ENCODE data around the gene CD27. TPM values are rescaled to one million over a fixed set of nuclear protein-coding genes. Genes with fewer than 3 reads are reported as not detected.
A peak's percentile ranks its signal among the peaks of the same experiment; 100 is the strongest.
"Not testable (repeated sequence)": the region's sequence is repeated elsewhere in the genome, so short reads cannot be mapped to it uniquely, and the experiment has no call there.

The CD27 gene
- total and polyA plus RNA-seq, 12 donors, result 0.11 to 8.9 (median 0.69) TPM; not detected in 1

GRCh38 chr12:6424866-6425265 lies 19.9 kb upstream of the CD27 start:
- H3K27ac ChIP-seq, result no peak overlapping the region
- H3K4me1 ChIP-seq (replicated peaks in 1 of 2), result peaks cover 10 to 13% of the 10 kb centered on the region in 2 donors
- intact Hi-C loops (cut with DNase I), result loop anchor here (5.0 to 10.0 kb wide), 2 partner anchors 37 to 110 kb away; partner anchors contain the start of gene GAPDH (in 1 of the 2)
- TF ChIP-seq CTCF (IDR thresholded peaks at IDR 0.05) (no peak), POLR2A (IDR thresholded peaks at IDR 0.05) (no peak)
- 83 to 85% (median 84%) methylated on average over 6 to 8 of the region's 8 CpGs for WGBS, 4 donors
- peak in 2 of 7 donors; percentile 16 to 50 for DNase-seq
- no peaks in the 10 kb centered on the region for H3K9me3 ChIP-seq (replicated peaks in 1 of 3)
- no peak overlapping the region for H3K4me3 ChIP-seq
- H3K27me3 ChIP-seq, result no peaks in the 10 kb centered on the region
- H3K36me3 ChIP-seq (replicated peaks in 1 of 2), result no peaks in the 10 kb centered on the region

GRCh38 chr12:6425590-6426531 lies 18.9 kb upstream of the CD27 start:
- H3K36me3 ChIP-seq (replicated peaks in 1 of 2), result no peaks in the 10 kb centered on the region
- H3K27ac ChIP-seq, result peak overlapping the region in 2 of 5 donors; percentile 25 to 28
- intact Hi-C loops (cut with DNase I), result loop anchor here in 1 of 2 donors (5.0 to 10.0 kb wide), 2 partner anchors 36 to 109 kb away; partner anchors contain the start of gene GAPDH
- H3K9me3 ChIP-seq (replicated peaks in 1 of 3), result no peaks in the 10 kb centered on the region
- TF ChIP-seq POLR2A (IDR thresholded peaks at IDR 0.05) (no peak), CTCF (IDR thresholded peaks at IDR 0.05) (no peak)
- no peak overlapping the region for H3K4me3 ChIP-seq
- DNase-seq, result peak; percentile 61 to 91 (median 88)
- H3K27me3 ChIP-seq, result no peaks in the 10 kb centered on the region
- 70 to 82% (median 72%) methylated on average over 17 to 23 of the region's 23 CpGs for WGBS, 4 donors
- peaks cover 10 to 23% of the 10 kb centered on the region in 2 donors for H3K4me1 ChIP-seq (replicated peaks in 1 of 2)

GRCh38 chr12:6426882-6427671 lies 17.7 kb upstream of the CD27 start:
- H3K36me3 ChIP-seq (replicated peaks in 1 of 2), result no peaks in the 10 kb centered on the region
- H3K4me1 ChIP-seq (replicated peaks in 1 of 2), result peaks cover 10 to 29% of the 10 kb centered on the region in 2 donors
- H3K9me3 ChIP-seq (replicated peaks in 1 of 3), result no peaks in the 10 kb centered on the region
- peak in 2 of 7 donors; percentile 20 to 41 for DNase-seq
- no peak overlapping the region for H3K4me3 ChIP-seq
- intact Hi-C loops (cut with DNase I), result loop anchor here in 1 of 2 donors (5.0 to 10.0 kb wide), 2 partner anchors 35 to 108 kb away; partner anchors contain the start of gene GAPDH
- 79 to 87% (median 82%) methylated on average over 14 of the region's 14 CpGs for WGBS, 4 donors
- H3K27ac ChIP-seq, result no peak overlapping the region
- no peak for TF ChIP-seq CTCF (IDR thresholded peaks at IDR 0.05)
- no peak for TF ChIP-seq POLR2A (IDR thresholded peaks at IDR 0.05)
- no peaks in the 10 kb centered on the region for H3K27me3 ChIP-seq

DNA sequence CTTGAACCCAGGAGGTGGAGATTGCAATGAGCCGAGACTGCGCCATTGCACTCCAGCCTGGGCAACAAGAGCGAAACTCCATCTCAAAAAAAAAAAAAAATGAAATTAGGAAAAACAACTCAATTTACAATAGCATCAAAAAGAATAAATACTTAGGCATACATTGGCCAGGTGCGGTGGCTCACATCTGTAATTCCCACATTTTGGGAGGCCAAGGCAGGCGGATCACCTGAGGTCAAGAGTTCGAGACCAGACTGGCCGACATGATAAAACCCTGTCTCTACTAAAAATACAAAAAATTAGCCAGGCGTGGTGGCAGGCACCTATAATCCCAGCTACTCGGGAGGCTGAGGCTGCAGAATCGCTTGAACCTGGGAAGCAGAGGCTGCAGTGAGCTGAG lies 17.0 kb upstream of the CD27 start:
- intact Hi-C loops (cut with DNase I), result loop anchor here in 1 of 2 donors (5.0 to 10.0 kb wide), 2 partner anchors 35 to 107 kb away; partner anchors contain the start of gene GAPDH
- not testable (repeated sequence) for H3K27me3 ChIP-seq; H3K4me3 ChIP-seq; H3K27ac ChIP-seq; H3K9me3 ChIP-seq (replicated peaks in 1 of 3); H3K36me3 ChIP-seq (replicated peaks in 1 of 2)
- DNase-seq, result peak in 2 of 7 donors; percentile 9 to 37
- H3K4me1 ChIP-seq (replicated peaks in 1 of 2), result peaks cover 10 to 29% of the 10 kb centered on the region in 2 donors
- WGBS, 4 donors, result 90 to 97% (median 94%) methylated on average over 10 of the region's 10 CpGs

All from adrenal gland (tissue), 12 donors.